Activated CD4-positive, CD25-positive, alpha-beta regulatory T cell treated with anti-CD3 and anti-CD28 coated beads, Interleukin-2, amount 50 U/mL, for 72 hours (primary cell): Measurements from ENCODE around the gene RAB40B.

Source experiments
- DNase-seq: peaks from one replicate; pipeline ENCODE4 v3.0.0; 2021

The RAB40B gene

GRCh38 chr17:82716203-82717010, 17.9 kb upstream of the RAB40B start, which contains the start of gene FN3KRP:
TSS of gene FN3KRP (plus strand) at chr17:82716706. CDS start at chr17:82716756, 50 bp downstream.
- DNase-seq, result peak; percentile 89

GRCh38 chr17:82713071-82713723, 14.7 kb upstream of the RAB40B start:
- DNase-seq, result no peak

- DNase-seq, result no peak
Measured at GRCh38 chr17:82710499-82711232, 12.2 kb upstream of the RAB40B start.

- DNase-seq, result no peak
Measured at GRCh38 chr17:82709676-82710498, 11.4 kb upstream of the RAB40B start.

- no peak for DNase-seq
Measured at GRCh38 chr17:82709024-82709675, 10.7 kb upstream of the RAB40B start.

GRCh38 chr17:82705756-82706155, 7.3 kb upstream of the RAB40B start:
- DNase-seq, result no peak

GRCh38 chr17:82704886-82705285, 6.4 kb upstream of the RAB40B start:
- no peak for DNase-seq

GRCh38 chr17:82703935-82704865, 5.7 kb upstream of the RAB40B start:
- DNase-seq, result no peak

GRCh38 chr17:82703036-82703745, 4.7 kb upstream of the RAB40B start:
- no peak for DNase-seq

- DNase-seq, result no peak
Measured at GRCh38 chr17:82702231-82702927, 3.9 kb upstream of the RAB40B start.

- DNase-seq, result no peak
Measured at GRCh38 chr17:82699551-82699950, 1.1 kb upstream of the RAB40B start.

GRCh38 chr17:82698974-82699442, 510 bp upstream of the RAB40B start:
- no peak for DNase-seq

- DNase-seq, result peak; percentile 37
Measured at GRCh38 chr17:82697808-82698064, 762 bp downstream of the RAB40B start.

- no peak for DNase-seq
Measured at GRCh38 chr17:82696916-82697807, 1.3 kb downstream of the RAB40B start.

GRCh38 chr17:82696259-82696658, 2.2 kb downstream of the RAB40B start:
- DNase-seq, result no peak

GRCh38 chr17:82694647-82695046, 3.9 kb downstream of the RAB40B start:
- DNase-seq, result no peak

GRCh38 chr17:82693168-82693867, 5.2 kb downstream of the RAB40B start:
- DNase-seq, result no peak

- DNase-seq, result no peak
Measured at GRCh38 chr17:82692268-82692667, 6.2 kb downstream of the RAB40B start.
